GM12878 (cell line): Measurements from ENCODE around the gene MGST3. TPM values are rescaled to one million over a fixed set of nuclear protein-coding genes. Genes with fewer than 3 reads are reported as not detected.

Source experiments
- ATF7 ChIP-seq: fragments of 450-650 bp; IDR thresholded peaks from 2 replicates; pipeline ENCODE4 v1.6.1; 2016; ENCODE audit warnings: low read depth, mild to moderate bottlenecking
- EZH2 ChIP-seq: IDR thresholded peaks from 2 replicates; pipeline ENCODE4 v1.6.1; 2012; ENCODE audit warnings: low read depth, mild to moderate bottlenecking, control low read depth, inconsistent platforms, low read length, borderline replicate concordance; ENCODE audit not compliant: control insufficient read depth
- HCFC1 ChIP-seq: fragments of 150-350 bp; IDR thresholded peaks from 2 replicates; pipeline ENCODE4 v1.6.1; 2014; ENCODE audit warnings: low read length
- KAT2A ChIP-seq: conservative IDR thresholded peaks from 2 replicates; pipeline ENCODE4 v1.6.1; 2011; ENCODE audit warnings: low read depth, low read length; ENCODE audit not compliant: control insufficient read depth
- MEF2B ChIP-seq: fragments of 450-650 bp; IDR thresholded peaks from 2 replicates; pipeline ENCODE4 v1.6.1; 2018; ENCODE audit warnings: mild to moderate bottlenecking, moderate library complexity; ENCODE audit not compliant: partially characterized antibody, poor library complexity, severe bottlenecking
- NBN ChIP-seq: fragments of 450-650 bp; IDR thresholded peaks from 2 replicates; pipeline ENCODE4 v1.6.1; 2016
- PML ChIP-seq: IDR thresholded peaks from 2 replicates; pipeline ENCODE4 v1.6.1; 2012; ENCODE audit warnings: low read length, inconsistent platforms
- POLR2A ChIP-seq: IDR thresholded peaks from 2 replicates; pipeline ENCODE4 v1.6.1; 2011; ENCODE audit warnings: low read depth, mild to moderate bottlenecking, low read length
- RELA ChIP-seq: fragments of 450-650 bp; IDR thresholded peaks from 2 replicates; pipeline ENCODE4 v1.8.0; 2014; ENCODE audit warnings: borderline replicate concordance; ENCODE audit not compliant: partially characterized antibody
- SREBF2 ChIP-seq: IDR thresholded peaks from 2 replicates; pipeline ENCODE4 v1.6.1; 2012; ENCODE audit warnings: mild to moderate bottlenecking, low read length
- WRNIP1 ChIP-seq: IDR thresholded peaks from 2 replicates; pipeline ENCODE4 v1.6.1; 2011; ENCODE audit warnings: low read depth, low read length, improper control_type of control experiment, borderline replicate concordance
- ZBED1 ChIP-seq: IDR thresholded peaks from 2 replicates; pipeline ENCODE4 v1.6.1; 2016; ENCODE audit warnings: borderline replicate concordance
- ZBTB11 ChIP-seq: fragments of 450-650 bp; formaldehyde crosslinking; IDR thresholded peaks from 2 replicates; pipeline ENCODE4 v1.5.0; 2022; ENCODE audit warnings: mild to moderate bottlenecking, missing genetic modification characterization
- ZNF384 ChIP-seq: IDR thresholded peaks from 2 replicates; pipeline ENCODE4 v1.6.1; 2012; ENCODE audit warnings: low read depth, mild to moderate bottlenecking, low read length, improper control_type of control experiment, borderline replicate concordance
- polyA plus RNA-seq, 11 experiments: library from polyadenylated mRNA; depleted of rRNA in 4 of 11; unstranded in 6 of 11; stranded (reverse) in 5 of 11; fragments of >200 nt; fragmentation: Nextera tagmentation in 4 of 11; fragmentation: Illumina TruSeq in 1 of 11; extraction: Ambion mirVana in 4 of 11; extraction: Trizol in 1 of 11; gene quantifications; 1 replicate in 1 of 11; 2 replicates in 10 of 11; pipeline versions ENCODE4 v1.2.1 to v1.2.3, GENCODE V29; 2011 to 2016; ENCODE audit warnings: inconsistent platforms in 2 of 11, missing spikeins in 2 of 11, low read depth in 1 of 11
- total RNA-seq, 4 experiments: library from RNA; depleted of rRNA in 3 of 4; stranded (reverse); fragments of >200 nt in 3 of 4; fragmentation: Illumina TruSeq in 1 of 4; extraction: Trizol in 1 of 4; gene quantifications; 2 replicates each; pipeline versions ENCODE4 v1.2.1 to v1.2.3, GENCODE V29; 2013 to 2021
- TF ChIP-seq, protein P1 (sequence below): fragments of 450-650 bp; IDR thresholded peaks from 2 replicates; pipeline ENCODE4 v1.6.1; 2017; ENCODE audit warnings: mild to moderate bottlenecking, moderate library complexity
- TF ChIP-seq, protein P2 (sequence below): IDR thresholded peaks from 2 replicates; pipeline ENCODE4 v1.6.1; 2012; ENCODE audit warnings: low read length, inconsistent platforms
- TF ChIP-seq, protein P3 (sequence below): fragments of 450-650 bp; IDR thresholded peaks from 2 replicates; pipeline ENCODE4 v1.6.1; 2016; ENCODE audit warnings: mild to moderate bottlenecking, moderate library complexity, borderline replicate concordance

The MGST3 gene
- total and polyA plus RNA-seq, 10 of the 15 experiments (the other 5 are each of a cell fraction or from before 2014, with no cell fraction given): 37.3 to 145 (median 68.8) TPM

- TF ChIP-seq, protein P1, sequence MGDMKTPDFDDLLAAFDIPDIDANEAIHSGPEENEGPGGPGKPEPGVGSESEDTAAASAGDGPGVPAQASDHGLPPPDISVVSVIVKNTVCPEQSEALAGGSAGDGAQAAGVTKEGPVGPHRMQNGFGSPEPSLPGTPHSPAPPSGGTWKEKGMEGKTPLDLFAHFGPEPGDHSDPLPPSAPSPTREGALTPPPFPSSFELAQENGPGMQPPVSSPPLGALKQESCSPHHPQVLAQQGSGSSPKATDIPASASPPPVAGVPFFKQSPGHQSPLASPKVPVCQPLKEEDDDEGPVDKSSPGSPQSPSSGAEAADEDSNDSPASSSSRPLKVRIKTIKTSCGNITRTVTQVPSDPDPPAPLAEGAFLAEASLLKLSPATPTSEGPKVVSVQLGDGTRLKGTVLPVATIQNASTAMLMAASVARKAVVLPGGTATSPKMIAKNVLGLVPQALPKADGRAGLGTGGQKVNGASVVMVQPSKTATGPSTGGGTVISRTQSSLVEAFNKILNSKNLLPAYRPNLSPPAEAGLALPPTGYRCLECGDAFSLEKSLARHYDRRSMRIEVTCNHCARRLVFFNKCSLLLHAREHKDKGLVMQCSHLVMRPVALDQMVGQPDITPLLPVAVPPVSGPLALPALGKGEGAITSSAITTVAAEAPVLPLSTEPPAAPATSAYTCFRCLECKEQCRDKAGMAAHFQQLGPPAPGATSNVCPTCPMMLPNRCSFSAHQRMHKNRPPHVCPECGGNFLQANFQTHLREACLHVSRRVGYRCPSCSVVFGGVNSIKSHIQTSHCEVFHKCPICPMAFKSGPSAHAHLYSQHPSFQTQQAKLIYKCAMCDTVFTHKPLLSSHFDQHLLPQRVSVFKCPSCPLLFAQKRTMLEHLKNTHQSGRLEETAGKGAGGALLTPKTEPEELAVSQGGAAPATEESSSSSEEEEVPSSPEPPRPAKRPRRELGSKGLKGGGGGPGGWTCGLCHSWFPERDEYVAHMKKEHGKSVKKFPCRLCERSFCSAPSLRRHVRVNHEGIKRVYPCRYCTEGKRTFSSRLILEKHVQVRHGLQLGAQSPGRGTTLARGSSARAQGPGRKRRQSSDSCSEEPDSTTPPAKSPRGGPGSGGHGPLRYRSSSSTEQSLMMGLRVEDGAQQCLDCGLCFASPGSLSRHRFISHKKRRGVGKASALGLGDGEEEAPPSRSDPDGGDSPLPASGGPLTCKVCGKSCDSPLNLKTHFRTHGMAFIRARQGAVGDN: no peak
- no peak for TF ChIP-seq NBN
- TF ChIP-seq, protein P2, sequence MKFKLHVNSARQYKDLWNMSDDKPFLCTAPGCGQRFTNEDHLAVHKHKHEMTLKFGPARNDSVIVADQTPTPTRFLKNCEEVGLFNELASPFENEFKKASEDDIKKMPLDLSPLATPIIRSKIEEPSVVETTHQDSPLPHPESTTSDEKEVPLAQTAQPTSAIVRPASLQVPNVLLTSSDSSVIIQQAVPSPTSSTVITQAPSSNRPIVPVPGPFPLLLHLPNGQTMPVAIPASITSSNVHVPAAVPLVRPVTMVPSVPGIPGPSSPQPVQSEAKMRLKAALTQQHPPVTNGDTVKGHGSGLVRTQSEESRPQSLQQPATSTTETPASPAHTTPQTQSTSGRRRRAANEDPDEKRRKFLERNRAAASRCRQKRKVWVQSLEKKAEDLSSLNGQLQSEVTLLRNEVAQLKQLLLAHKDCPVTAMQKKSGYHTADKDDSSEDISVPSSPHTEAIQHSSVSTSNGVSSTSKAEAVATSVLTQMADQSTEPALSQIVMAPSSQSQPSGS: no peak
- TF ChIP-seq ZBED1: no peak
- no peak for TF ChIP-seq RELA
- TF ChIP-seq MEF2B: peak; percentile 52
- no peak for TF ChIP-seq KAT2A
- TF ChIP-seq HCFC1: no peak
- TF ChIP-seq PML: no peak
- no peak for TF ChIP-seq SREBF2
- TF ChIP-seq ZNF384: no peak
- TF ChIP-seq, protein P3, sequence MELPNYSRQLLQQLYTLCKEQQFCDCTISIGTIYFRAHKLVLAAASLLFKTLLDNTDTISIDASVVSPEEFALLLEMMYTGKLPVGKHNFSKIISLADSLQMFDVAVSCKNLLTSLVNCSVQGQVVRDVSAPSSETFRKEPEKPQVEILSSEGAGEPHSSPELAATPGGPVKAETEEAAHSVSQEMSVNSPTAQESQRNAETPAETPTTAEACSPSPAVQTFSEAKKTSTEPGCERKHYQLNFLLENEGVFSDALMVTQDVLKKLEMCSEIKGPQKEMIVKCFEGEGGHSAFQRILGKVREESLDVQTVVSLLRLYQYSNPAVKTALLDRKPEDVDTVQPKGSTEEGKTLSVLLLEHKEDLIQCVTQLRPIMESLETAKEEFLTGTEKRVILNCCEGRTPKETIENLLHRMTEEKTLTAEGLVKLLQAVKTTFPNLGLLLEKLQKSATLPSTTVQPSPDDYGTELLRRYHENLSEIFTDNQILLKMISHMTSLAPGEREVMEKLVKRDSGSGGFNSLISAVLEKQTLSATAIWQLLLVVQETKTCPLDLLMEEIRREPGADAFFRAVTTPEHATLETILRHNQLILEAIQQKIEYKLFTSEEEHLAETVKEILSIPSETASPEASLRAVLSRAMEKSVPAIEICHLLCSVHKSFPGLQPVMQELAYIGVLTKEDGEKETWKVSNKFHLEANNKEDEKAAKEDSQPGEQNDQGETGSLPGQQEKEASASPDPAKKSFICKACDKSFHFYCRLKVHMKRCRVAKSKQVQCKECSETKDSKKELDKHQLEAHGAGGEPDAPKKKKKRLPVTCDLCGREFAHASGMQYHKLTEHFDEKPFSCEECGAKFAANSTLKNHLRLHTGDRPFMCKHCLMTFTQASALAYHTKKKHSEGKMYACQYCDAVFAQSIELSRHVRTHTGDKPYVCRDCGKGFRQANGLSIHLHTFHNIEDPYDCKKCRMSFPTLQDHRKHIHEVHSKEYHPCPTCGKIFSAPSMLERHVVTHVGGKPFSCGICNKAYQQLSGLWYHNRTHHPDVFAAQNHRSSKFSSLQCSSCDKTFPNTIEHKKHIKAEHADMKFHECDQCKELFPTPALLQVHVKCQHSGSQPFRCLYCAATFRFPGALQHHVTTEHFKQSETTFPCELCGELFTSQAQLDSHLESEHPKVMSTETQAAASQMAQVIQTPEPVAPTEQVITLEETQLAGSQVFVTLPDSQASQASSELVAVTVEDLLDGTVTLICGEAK: no peak
- TF ChIP-seq ZBTB11 (CRISPR knock-in tag): no peak
- TF ChIP-seq EZH2: no peak
- no peak for TF ChIP-seq WRNIP1
- TF ChIP-seq POLR2A: no peak
- no peak for TF ChIP-seq ATF7
These were observed 37.9 kb upstream of the MGST3 start (continued) for GRCh38 chr1:165592945-165593823.
